Vagina (tissue), 2 donors: ENCODE results near the gene C3orf22.

Experiments
- POLR2AphosphoS5 ChIP-seq, 2 donors: sonication (generic); formaldehyde crosslinking; IDR thresholded peaks; one replicate each; pipeline ENCODE4 v1.9.0; 2017; ENCODE audit warnings: antibody characterized with exemption in 2 of 2, mild to moderate bottlenecking in 2 of 2, low read depth in 1 of 2; ENCODE audit not compliant: insufficient read depth in 1 of 2
- TF ChIP-seq, protein P1 (sequence below), 3 experiments: fragments of 450-650 bp in 2 of 3; fragments of 200-600 bp in 1 of 3; sonication (generic) in 1 of 3; IDR thresholded peaks; one replicate each; pipeline ENCODE4 v1.5.1; 2017 to 2019; ENCODE audit warnings: antibody characterized with exemption in 3 of 3, mild to moderate bottlenecking in 2 of 3, moderate library complexity in 2 of 3

DNA sequence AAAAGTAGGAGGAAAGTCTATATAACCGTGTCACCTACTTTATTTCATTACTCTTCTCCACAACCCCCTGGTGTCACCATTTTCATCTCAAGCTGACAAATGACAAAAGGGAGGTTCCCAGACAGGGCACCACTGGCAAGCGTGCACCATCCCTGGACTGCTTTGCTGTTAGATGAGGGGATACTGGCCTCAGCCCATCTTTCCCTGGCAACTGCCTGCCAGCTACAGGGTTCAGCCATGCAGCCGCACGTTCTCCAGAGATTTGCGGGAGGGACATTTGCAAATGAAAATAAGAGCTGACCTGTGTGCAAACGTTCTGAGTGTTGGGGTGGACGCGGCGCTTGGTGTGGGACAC, 41.8 kb downstream of the C3orf22 start:
- TF ChIP-seq, protein P1, sequence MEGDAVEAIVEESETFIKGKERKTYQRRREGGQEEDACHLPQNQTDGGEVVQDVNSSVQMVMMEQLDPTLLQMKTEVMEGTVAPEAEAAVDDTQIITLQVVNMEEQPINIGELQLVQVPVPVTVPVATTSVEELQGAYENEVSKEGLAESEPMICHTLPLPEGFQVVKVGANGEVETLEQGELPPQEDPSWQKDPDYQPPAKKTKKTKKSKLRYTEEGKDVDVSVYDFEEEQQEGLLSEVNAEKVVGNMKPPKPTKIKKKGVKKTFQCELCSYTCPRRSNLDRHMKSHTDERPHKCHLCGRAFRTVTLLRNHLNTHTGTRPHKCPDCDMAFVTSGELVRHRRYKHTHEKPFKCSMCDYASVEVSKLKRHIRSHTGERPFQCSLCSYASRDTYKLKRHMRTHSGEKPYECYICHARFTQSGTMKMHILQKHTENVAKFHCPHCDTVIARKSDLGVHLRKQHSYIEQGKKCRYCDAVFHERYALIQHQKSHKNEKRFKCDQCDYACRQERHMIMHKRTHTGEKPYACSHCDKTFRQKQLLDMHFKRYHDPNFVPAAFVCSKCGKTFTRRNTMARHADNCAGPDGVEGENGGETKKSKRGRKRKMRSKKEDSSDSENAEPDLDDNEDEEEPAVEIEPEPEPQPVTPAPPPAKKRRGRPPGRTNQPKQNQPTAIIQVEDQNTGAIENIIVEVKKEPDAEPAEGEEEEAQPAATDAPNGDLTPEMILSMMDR (IDR thresholded peaks at IDR 0.05), result no peak
- TF ChIP-seq POLR2AphosphoS5 (IDR thresholded peaks at IDR 0.05; ENCODE audit: insufficient read depth in 1 of 2, low read depth in 1 of 2), result no peak
